G401 (cell line): ENCODE data around the gene TSPAN2. TPM values are rescaled to one million over a fixed set of nuclear protein-coding genes. Genes with fewer than 3 reads are reported as not detected.

ENCODE experiments used
- DNase-seq: peaks from one replicate; pipeline ENCODE4 v3.0.0-alpha.2; 2015; ENCODE audit warnings: low spot score
- in situ Hi-C: cut with HindIII; loops from 2 replicates; pipeline ENCODE4 v1.10.0; 2016; ENCODE audit warnings: low sequenced_read_pairs, mixed read lengths
- total RNA-seq: library from RNA; depleted of rRNA; stranded (reverse); fragments of >200 nt; shearing (Covaris generic); gene quantifications from 2 replicates; pipeline ENCODE4 v1.2.3, GENCODE V29; 2014; rRNA removed

TSPAN2 gene
- total RNA-seq, result not detected in 2 replicates

- in situ Hi-C loops, result no loop called here
- DNase-seq, result peak; percentile 22
Measured at GRCh38 chr1:115089420-115090185, at the start of gene TSPAN2. Gene TSPAN2 (minus strand): TSS chr1:115089503. CDS start chr1:115089432, 71 bp downstream.

- in situ Hi-C loops, result loop anchor here (25.0 kb wide), 1 partner anchor 323 kb away; no protein-coding TSS in a partner anchor
- peak; percentile 65 for DNase-seq
Measured at GRCh38 chr1:115138973-115139372, 49.7 kb upstream of the TSPAN2 start.

- DNase-seq, result peak; percentile 8
- in situ Hi-C loops, result loop anchor here (25.0 kb wide), 1 partner anchor 324 kb away; no protein-coding TSS in a partner anchor
Measured at GRCh38 chr1:115138271-115138670, 49.0 kb upstream of the TSPAN2 start.

- in situ Hi-C loops, result loop anchor here (25.0 kb wide), 1 partner anchor 325 kb away; no protein-coding TSS in a partner anchor
- no peak for DNase-seq
Measured at GRCh38 chr1:115137191-115137590, 47.9 kb upstream of the TSPAN2 start.

- DNase-seq, result no peak
- in situ Hi-C loops, result loop anchor here (25.0 kb wide), 1 partner anchor 326 kb away; no protein-coding TSS in a partner anchor
Measured at GRCh38 chr1:115136706-115137105, 47.4 kb upstream of the TSPAN2 start.

GRCh38 chr1:115136106-115136505 is 46.8 kb upstream of the TSPAN2 start:
- DNase-seq, result no peak
- in situ Hi-C loops, result loop anchor here (25.0 kb wide), 1 partner anchor 326 kb away; no protein-coding TSS in a partner anchor

- in situ Hi-C loops, result loop anchor here (25.0 kb wide), 1 partner anchor 327 kb away; no protein-coding TSS in a partner anchor
- DNase-seq, result no peak
Measured at GRCh38 chr1:115135681-115136080, 46.4 kb upstream of the TSPAN2 start.

- DNase-seq, result no peak
- in situ Hi-C loops, result loop anchor here (25.0 kb wide), 1 partner anchor 327 kb away; no protein-coding TSS in a partner anchor
Measured at GRCh38 chr1:115134850-115135480, 45.7 kb upstream of the TSPAN2 start.

GRCh38 chr1:115134231-115134630 is 44.9 kb upstream of the TSPAN2 start:
- DNase-seq, result no peak
- in situ Hi-C loops, result loop anchor here (25.0 kb wide), 1 partner anchor 328 kb away; no protein-coding TSS in a partner anchor

- in situ Hi-C loops, result loop anchor here (25.0 kb wide), 1 partner anchor 329 kb away; no protein-coding TSS in a partner anchor
- no peak for DNase-seq
Measured at GRCh38 chr1:115133440-115133839, 44.1 kb upstream of the TSPAN2 start.

- DNase-seq, result no peak
- in situ Hi-C loops, result loop anchor here (25.0 kb wide), 1 partner anchor 332 kb away; no protein-coding TSS in a partner anchor
Measured at GRCh38 chr1:115130786-115131185, 41.5 kb upstream of the TSPAN2 start.

GRCh38 chr1:115129071-115129640 is 39.9 kb upstream of the TSPAN2 start:
- in situ Hi-C loops, result loop anchor here (25.0 kb wide), 1 partner anchor 333 kb away; no protein-coding TSS in a partner anchor
- no peak for DNase-seq

- in situ Hi-C loops, result loop anchor here (25.0 kb wide), 1 partner anchor 335 kb away; no protein-coding TSS in a partner anchor
- DNase-seq, result no peak
Measured at GRCh38 chr1:115127539-115127938, 38.2 kb upstream of the TSPAN2 start.

GRCh38 chr1:115126516-115126915 is 37.2 kb upstream of the TSPAN2 start:
- no peak for DNase-seq
- in situ Hi-C loops, result loop anchor here (25.0 kb wide), 1 partner anchor 336 kb away; no protein-coding TSS in a partner anchor

GRCh38 chr1:115123116-115123515 is 33.8 kb upstream of the TSPAN2 start:
- no peak for DNase-seq
- in situ Hi-C loops, result no loop called here

- no peak for DNase-seq
- in situ Hi-C loops, result no loop called here
Measured at GRCh38 chr1:115121793-115122192, 32.5 kb upstream of the TSPAN2 start.

GRCh38 chr1:115120296-115120695 is 31.0 kb upstream of the TSPAN2 start:
- in situ Hi-C loops, result no loop called here
- no peak for DNase-seq

GRCh38 chr1:115118611-115119010 is 29.3 kb upstream of the TSPAN2 start:
- no peak for DNase-seq
- in situ Hi-C loops, result no loop called here

- in situ Hi-C loops, result no loop called here
- DNase-seq, result no peak
Measured at GRCh38 chr1:115118086-115118485, 28.8 kb upstream of the TSPAN2 start.
